MM.1S (cell line): ENCODE results near the gene XRRA1.

ENCODE experiments used
- DNase-seq: peaks from one replicate; pipeline ENCODE4 v3.0.0-alpha.2; 2015
- H2AFZ ChIP-seq: fragments of 300-600 bp; sonication (generic); 2 replicates; pipeline ENCODE4 v1.6.0; 2016; ENCODE audit warnings: antibody characterized with exemption, low read length
- H3F3A ChIP-seq: fragments of 300-600 bp; sonication (generic); 2 replicates; pipeline ENCODE4 v1.6.1; 2016; ENCODE audit warnings: mild to moderate bottlenecking, antibody characterized with exemption, low read length, moderate library complexity, mixed read lengths; ENCODE audit not compliant: insufficient read depth
- H3K27ac ChIP-seq: fragments of 300-600 bp; sonication (generic); 2 replicates; pipeline ENCODE4 v1.5.1; 2016; ENCODE audit warnings: mild to moderate bottlenecking, low read length
- H3K27me3 ChIP-seq: fragments of 300-600 bp; sonication (generic); replicated peaks from 2 replicates; pipeline ENCODE4 v1.6.0; 2016; ENCODE audit warnings: low read length; ENCODE audit not compliant: insufficient read depth
- H3K36me3 ChIP-seq: fragments of 300-600 bp; sonication (generic); replicated peaks from 2 replicates; pipeline ENCODE4 v1.6.1; 2016; ENCODE audit warnings: mild to moderate bottlenecking, low read length, mixed read lengths; ENCODE audit not compliant: insufficient read depth
- H3K4me1 ChIP-seq: fragments of 300-600 bp; sonication (generic); 2 replicates; pipeline ENCODE4 v1.6.1; 2016; ENCODE audit warnings: low read length, mixed read lengths
- H3K4me2 ChIP-seq: fragments of 300-600 bp; sonication (generic); 2 replicates; pipeline ENCODE4 v1.6.0; 2016; ENCODE audit warnings: low read depth, low read length
- H3K4me3 ChIP-seq: fragments of 300-600 bp; sonication (generic); 2 replicates; pipeline ENCODE4 v1.5.1; 2016; ENCODE audit warnings: low read length, mixed read lengths
- H3K79me2 ChIP-seq: fragments of 300-600 bp; sonication (generic); 2 replicates; pipeline ENCODE4 v1.6.1; 2016; ENCODE audit warnings: mixed run types, low read length, mixed read lengths
- H3K9ac ChIP-seq: fragments of 300-600 bp; sonication (generic); 2 replicates; pipeline ENCODE4 v1.6.1; 2016; ENCODE audit warnings: low read length, mixed read lengths
- H3K9me2 ChIP-seq: fragments of 300-600 bp; sonication (generic); replicated peaks from 2 replicates; pipeline ENCODE4 v1.6.1; 2016; ENCODE audit warnings: mild to moderate bottlenecking, low read length, mixed read lengths; ENCODE audit not compliant: insufficient read depth
- H3K9me3 ChIP-seq: fragments of 300-600 bp; sonication (generic); replicated peaks from 2 replicates; pipeline ENCODE4 v1.6.1; 2016; ENCODE audit warnings: mild to moderate bottlenecking, low read length, mixed read lengths; ENCODE audit not compliant: insufficient read depth
- H4K20me1 ChIP-seq: fragments of 300-600 bp; sonication (generic); 2 replicates; pipeline ENCODE4 v1.6.1; 2016; ENCODE audit warnings: mild to moderate bottlenecking, low read length, moderate library complexity, mixed read lengths; ENCODE audit not compliant: insufficient read depth
- EZH2 ChIP-seq: fragments of 300-600 bp; sonication (generic); optimal IDR thresholded peaks from 2 replicates; pipeline ENCODE3; 2017; ENCODE audit warnings: low read depth, mild to moderate bottlenecking, antibody characterized with exemption, low read length, mixed read lengths
- EZH2phosphoT487 ChIP-seq: fragments of 300-600 bp; sonication (generic); IDR thresholded peaks from 2 replicates; pipeline ENCODE4 v1.6.1; 2018; ENCODE audit warnings: antibody characterized with exemption, low read length
- TF ChIP-seq, protein P1 (sequence below): fragments of 300-600 bp; sonication (generic); IDR thresholded peaks from 2 replicates; pipeline ENCODE4 v1.5.1; 2016; ENCODE audit warnings: antibody characterized with exemption, low read length, mixed read lengths

The XRRA1 gene

DNA sequence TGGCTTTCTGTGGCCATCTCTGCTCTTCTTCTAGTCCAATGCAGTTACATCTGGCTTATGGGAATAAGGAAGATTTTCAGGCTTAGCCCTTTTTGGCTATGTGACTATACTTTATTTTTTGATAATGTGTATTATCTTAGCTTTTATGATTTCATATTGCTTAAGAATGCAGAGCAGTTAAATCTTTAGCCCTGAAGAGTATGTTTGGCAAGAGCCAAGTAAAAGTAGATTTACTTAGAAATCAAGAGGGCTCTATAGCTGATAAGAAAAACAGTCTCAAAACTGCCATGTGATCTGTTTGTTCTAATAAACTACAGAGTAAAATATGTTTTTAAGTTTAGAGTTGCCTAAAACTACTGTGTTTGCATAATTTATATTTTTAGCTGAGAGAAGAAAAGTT lies 139.1 kb downstream of the XRRA1 start:
- Histone ChIP-seq H3K9me2 (no peaks in the 10 kb centered on the region), H3K27ac (no peak overlapping the region), H3K9ac (no peak overlapping the region), H2AFZ (no peak overlapping the region), H3K36me3 (no peaks in the 10 kb centered on the region; the same call in 1 of the 2 replicates), H3K4me3 (no peak overlapping the region), H3K4me2 (no peak overlapping the region), H3K4me1 (no peaks in the 10 kb centered on the region), H3K27me3 (no peaks in the 10 kb centered on the region), H3F3A (no peaks in the 10 kb centered on the region), H3K79me2 (peaks cover 6% of the 10 kb centered on the region), H3K9me3 (no peaks in the 10 kb centered on the region), H4K20me1 (no peaks in the 10 kb centered on the region)
- no peak for TF ChIP-seq EZH2phosphoT487
- TF ChIP-seq EZH2: no peak
- TF ChIP-seq, protein P1, sequence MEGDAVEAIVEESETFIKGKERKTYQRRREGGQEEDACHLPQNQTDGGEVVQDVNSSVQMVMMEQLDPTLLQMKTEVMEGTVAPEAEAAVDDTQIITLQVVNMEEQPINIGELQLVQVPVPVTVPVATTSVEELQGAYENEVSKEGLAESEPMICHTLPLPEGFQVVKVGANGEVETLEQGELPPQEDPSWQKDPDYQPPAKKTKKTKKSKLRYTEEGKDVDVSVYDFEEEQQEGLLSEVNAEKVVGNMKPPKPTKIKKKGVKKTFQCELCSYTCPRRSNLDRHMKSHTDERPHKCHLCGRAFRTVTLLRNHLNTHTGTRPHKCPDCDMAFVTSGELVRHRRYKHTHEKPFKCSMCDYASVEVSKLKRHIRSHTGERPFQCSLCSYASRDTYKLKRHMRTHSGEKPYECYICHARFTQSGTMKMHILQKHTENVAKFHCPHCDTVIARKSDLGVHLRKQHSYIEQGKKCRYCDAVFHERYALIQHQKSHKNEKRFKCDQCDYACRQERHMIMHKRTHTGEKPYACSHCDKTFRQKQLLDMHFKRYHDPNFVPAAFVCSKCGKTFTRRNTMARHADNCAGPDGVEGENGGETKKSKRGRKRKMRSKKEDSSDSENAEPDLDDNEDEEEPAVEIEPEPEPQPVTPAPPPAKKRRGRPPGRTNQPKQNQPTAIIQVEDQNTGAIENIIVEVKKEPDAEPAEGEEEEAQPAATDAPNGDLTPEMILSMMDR: no peak
- DNase-seq: no peak

- Histone ChIP-seq H3K9ac (no peak overlapping the region), H4K20me1 (no peaks in the 10 kb centered on the region), H3K4me3 (no peak overlapping the region), H3K27ac (no peak overlapping the region), H3K27me3 (no peaks in the 10 kb centered on the region), H3K79me2 (peaks cover 17% of the 10 kb centered on the region), H3K9me2 (no peaks in the 10 kb centered on the region), H3K36me3 (no peaks in the 10 kb centered on the region), H3K9me3 (no peaks in the 10 kb centered on the region), H2AFZ (no peak overlapping the region), H3K4me2 (no peak overlapping the region), H3K4me1 (no peaks in the 10 kb centered on the region), H3F3A (no peaks in the 10 kb centered on the region)
- TF ChIP-seq, protein P1: no peak
- TF ChIP-seq EZH2 (no peak), EZH2phosphoT487 (no peak)
- DNase-seq: no peak
Measured at GRCh38 chr11:74806267-74806666, 142.6 kb downstream of the XRRA1 start.

DNA sequence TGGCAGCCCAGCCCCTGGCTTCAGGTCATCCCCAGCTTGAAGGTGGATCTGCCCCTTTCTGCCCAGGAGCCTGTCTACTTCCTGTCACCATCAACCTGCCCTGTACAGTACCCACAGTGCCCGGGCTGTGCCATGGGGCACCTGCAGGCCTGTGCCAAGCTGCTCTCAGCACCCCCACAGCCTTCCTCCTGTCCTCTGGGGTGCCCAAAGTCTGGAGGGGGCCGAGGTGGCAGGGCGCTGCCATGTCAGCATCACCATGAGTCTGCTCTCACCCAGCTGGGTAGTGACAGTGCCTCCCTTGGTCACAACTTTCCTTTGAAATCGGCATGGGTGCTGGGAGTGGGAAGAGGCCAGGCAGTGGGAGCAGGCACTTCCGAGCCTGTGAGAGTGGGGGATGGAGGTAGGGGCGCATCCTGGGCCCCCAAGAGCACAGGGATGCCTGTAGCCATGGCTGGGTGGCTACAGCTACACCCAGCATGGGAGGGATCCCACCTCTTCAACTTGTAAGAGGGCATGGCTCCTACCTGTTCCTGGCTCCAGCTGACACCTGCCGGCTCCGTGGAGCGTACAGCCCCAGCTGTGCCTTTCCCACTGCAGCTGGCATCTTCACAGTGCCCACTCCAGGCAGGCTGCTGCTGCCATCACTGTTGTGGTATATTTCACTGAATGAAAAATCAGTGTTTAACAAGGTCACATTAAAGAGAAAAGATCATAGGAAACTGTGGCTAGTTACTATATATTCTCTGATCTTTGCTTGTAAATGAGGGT lies 157.4 kb downstream of the XRRA1 start:
- no peak overlapping the region for H3K4me3 ChIP-seq
- H3K4me2 ChIP-seq: no peak overlapping the region
- H3K9me2 ChIP-seq: no peaks in the 10 kb centered on the region
- peaks cover 17% of the 10 kb centered on the region; the same call in 1 of the 2 replicates for H3K36me3 ChIP-seq
- no peaks in the 10 kb centered on the region for H3K4me1 ChIP-seq
- H3K79me2 ChIP-seq: peaks cover 16% of the 10 kb centered on the region
- no peaks in the 10 kb centered on the region for H4K20me1 ChIP-seq
- no peaks in the 10 kb centered on the region for H3K27me3 ChIP-seq
- no peak overlapping the region for H3K27ac ChIP-seq
- H2AFZ ChIP-seq: no peak overlapping the region
- no peak for DNase-seq
- H3K9me3 ChIP-seq: no peaks in the 10 kb centered on the region
- TF ChIP-seq, protein P1: no peak
- TF ChIP-seq EZH2: no peak
- no peak for TF ChIP-seq EZH2phosphoT487
- no peaks in the 10 kb centered on the region for H3F3A ChIP-seq
- H3K9ac ChIP-seq: no peak overlapping the region
